K562 (cell line): ENCODE results near the gene MBOAT7. TPM values are rescaled to one million over a fixed set of nuclear protein-coding genes. Genes with fewer than 3 reads are reported as not detected.

Experiments
- polyA plus RNA-seq, 8 experiments: library from polyadenylated mRNA; depleted of rRNA in 4 of 8; stranded (reverse) in 5 of 8; unstranded in 3 of 8; fragments of >200 nt; fragmentation: Nextera tagmentation in 2 of 8; fragmentation: Illumina TruSeq in 1 of 8; extraction: Ambion mirVana in 2 of 8; extraction: Trizol in 1 of 8; gene quantifications; 2 replicates each; pipeline versions ENCODE4 v1.2.1 to v1.2.3, GENCODE V29; 2011 to 2014; ENCODE audit warnings: inconsistent platforms in 1 of 8, missing spikeins in 1 of 8
- total RNA-seq, 7 experiments: library from RNA; depleted of rRNA in 6 of 7; stranded (reverse); fragments of >200 nt in 6 of 7; fragmentation: Illumina TruSeq in 2 of 7; extraction: Trizol in 2 of 7; gene quantifications; 2 replicates each; pipeline versions ENCODE4 v1.2.1 to v1.2.3, GENCODE V29; 2011 to 2021; ENCODE audit warnings: low replicate concordance in 1 of 7
- TF ChIP-seq, protein P1 (sequence below), 2 experiments: fragments of 450-650 bp in 1 of 2; sonication (generic) in 1 of 2; formaldehyde crosslinking in 1 of 2; IDR thresholded peaks; 2 replicates each; pipeline versions ENCODE4 v1.7.1 to v1.9.0; 2016 to 2022; ENCODE audit warnings: inconsistent platforms in 1 of 2, mild to moderate bottlenecking in 1 of 2, missing genetic modification reagents in 1 of 2
- TF ChIP-seq, protein P2 (sequence below): fragments of 450-650 bp; IDR thresholded peaks from 2 replicates; pipeline ENCODE4 v1.6.1; 2016; ENCODE audit warnings: borderline replicate concordance

Gene MBOAT7
- total and polyA plus RNA-seq, 9 of the 15 experiments (the other 6 are each of a cell fraction or from before 2014, with no cell fraction given), result 1.4 to 153 (median 56.1) TPM

- TF ChIP-seq, protein P1, sequence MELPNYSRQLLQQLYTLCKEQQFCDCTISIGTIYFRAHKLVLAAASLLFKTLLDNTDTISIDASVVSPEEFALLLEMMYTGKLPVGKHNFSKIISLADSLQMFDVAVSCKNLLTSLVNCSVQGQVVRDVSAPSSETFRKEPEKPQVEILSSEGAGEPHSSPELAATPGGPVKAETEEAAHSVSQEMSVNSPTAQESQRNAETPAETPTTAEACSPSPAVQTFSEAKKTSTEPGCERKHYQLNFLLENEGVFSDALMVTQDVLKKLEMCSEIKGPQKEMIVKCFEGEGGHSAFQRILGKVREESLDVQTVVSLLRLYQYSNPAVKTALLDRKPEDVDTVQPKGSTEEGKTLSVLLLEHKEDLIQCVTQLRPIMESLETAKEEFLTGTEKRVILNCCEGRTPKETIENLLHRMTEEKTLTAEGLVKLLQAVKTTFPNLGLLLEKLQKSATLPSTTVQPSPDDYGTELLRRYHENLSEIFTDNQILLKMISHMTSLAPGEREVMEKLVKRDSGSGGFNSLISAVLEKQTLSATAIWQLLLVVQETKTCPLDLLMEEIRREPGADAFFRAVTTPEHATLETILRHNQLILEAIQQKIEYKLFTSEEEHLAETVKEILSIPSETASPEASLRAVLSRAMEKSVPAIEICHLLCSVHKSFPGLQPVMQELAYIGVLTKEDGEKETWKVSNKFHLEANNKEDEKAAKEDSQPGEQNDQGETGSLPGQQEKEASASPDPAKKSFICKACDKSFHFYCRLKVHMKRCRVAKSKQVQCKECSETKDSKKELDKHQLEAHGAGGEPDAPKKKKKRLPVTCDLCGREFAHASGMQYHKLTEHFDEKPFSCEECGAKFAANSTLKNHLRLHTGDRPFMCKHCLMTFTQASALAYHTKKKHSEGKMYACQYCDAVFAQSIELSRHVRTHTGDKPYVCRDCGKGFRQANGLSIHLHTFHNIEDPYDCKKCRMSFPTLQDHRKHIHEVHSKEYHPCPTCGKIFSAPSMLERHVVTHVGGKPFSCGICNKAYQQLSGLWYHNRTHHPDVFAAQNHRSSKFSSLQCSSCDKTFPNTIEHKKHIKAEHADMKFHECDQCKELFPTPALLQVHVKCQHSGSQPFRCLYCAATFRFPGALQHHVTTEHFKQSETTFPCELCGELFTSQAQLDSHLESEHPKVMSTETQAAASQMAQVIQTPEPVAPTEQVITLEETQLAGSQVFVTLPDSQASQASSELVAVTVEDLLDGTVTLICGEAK (IDR thresholded peaks at IDR 0.05), result 0 out of 2 replicates have a peak, but pooled peaks have one; percentile 28
- TF ChIP-seq, protein P1 (CRISPR knock-in tag; IDR thresholded peaks at IDR 0.05), result no peak
- TF ChIP-seq, protein P2, sequence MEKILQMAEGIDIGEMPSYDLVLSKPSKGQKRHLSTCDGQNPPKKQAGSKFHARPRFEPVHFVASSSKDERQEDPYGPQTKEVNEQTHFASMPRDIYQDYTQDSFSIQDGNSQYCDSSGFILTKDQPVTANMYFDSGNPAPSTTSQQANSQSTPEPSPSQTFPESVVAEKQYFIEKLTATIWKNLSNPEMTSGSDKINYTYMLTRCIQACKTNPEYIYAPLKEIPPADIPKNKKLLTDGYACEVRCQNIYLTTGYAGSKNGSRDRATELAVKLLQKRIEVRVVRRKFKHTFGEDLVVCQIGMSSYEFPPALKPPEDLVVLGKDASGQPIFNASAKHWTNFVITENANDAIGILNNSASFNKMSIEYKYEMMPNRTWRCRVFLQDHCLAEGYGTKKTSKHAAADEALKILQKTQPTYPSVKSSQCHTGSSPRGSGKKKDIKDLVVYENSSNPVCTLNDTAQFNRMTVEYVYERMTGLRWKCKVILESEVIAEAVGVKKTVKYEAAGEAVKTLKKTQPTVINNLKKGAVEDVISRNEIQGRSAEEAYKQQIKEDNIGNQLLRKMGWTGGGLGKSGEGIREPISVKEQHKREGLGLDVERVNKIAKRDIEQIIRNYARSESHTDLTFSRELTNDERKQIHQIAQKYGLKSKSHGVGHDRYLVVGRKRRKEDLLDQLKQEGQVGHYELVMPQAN, result peak; percentile 70
Observed at GRCh38 chr19:54136086-54136863, 53.1 kb downstream of the MBOAT7 start (continued).
